Measurements from ENCODE around the gene MYO5A.
"Not testable (repeated sequence)": the region's sequence is repeated elsewhere in the genome, so short reads cannot be mapped to it uniquely, and the experiment has no call there.

The MYO5A gene

DNA sequence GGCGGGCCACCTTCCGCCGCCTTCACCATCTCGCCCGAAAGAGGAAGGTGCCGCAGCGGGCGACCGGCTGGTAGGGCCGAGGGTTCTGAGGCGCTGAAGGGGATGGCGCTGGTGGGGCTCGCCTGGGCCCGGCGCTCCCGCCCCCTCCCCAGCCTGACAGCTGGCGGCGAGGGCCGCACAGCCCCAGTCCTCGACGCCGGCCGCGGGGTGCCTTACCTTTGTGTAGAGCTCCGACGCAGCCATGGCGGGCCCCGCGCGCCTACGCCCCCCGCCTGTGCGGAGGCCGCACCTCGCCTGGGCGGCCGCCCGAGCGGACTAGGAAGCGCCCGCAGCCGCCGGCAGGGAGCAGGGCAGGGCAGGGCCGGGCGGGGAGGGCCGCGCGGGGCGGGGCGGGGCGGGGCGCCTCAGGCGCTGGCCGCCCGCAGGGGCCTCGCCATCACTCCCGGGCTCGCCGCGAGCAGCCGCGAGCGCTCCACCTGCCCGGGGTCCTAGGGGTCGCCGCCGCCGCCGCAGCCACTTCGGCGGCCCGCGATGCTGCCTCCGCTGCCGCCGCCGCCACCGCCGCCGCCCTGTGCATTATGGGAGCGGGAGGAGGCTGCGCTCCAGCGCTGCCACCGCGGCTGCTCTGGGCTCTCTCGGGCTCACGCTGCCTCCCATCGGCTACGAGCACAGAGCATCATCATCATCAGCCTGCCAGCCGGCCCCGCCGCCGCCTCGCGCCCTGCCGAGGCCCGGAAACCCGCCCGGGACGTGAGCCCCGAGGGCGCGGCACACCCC lies at the start of gene MYO5A:
TSS of gene MYO5A (minus strand) at position 317 of the 777 bp plus-strand sequence. CDS start at position 243, 74 bp downstream.
- no peak for DNase-seq (ENCODE audit: low read depth)

DNA sequence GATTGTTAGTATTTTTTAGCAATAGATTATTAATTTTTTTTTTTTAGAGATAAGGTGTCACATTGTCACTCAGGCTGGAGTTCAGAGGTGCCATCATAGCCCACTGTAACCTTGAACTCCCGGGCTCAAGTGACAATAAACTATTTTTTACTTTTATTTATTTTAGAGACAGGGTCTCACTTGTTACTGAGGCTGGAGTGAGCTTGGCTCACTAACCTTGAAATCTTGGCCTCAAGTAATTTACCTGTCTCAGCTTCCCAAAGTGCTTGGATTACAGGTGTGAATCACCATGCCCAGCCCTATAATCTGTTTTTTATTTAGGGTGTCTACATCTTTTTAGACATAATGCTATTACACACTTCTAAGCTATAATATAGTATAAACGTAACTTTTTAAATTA lies 48.0 kb upstream of the MYO5A start:
- DNase-seq (ENCODE audit: low read depth): no peak

DNA sequence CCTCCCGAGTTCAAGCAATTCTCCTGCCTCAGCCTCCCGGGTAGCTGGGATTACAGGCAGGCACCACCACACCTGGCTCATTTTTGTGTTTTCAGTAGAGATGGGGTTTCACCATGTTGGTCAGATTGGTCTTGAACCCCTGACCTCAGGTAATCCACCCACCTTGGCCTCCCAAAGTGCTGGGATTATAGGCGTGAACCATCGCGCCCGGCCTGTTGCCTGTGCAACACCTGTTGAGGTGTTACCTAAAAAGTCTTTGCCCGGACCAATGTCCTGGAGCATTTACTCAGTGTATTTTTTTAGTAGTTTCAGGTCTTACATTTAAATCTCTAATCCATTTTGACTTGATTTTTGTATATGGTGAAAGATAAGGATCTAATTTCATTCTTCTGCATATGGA lies 46.9 kb upstream of the MYO5A start:
- not testable (repeated sequence) for DNase-seq (ENCODE audit: low read depth)

DNA sequence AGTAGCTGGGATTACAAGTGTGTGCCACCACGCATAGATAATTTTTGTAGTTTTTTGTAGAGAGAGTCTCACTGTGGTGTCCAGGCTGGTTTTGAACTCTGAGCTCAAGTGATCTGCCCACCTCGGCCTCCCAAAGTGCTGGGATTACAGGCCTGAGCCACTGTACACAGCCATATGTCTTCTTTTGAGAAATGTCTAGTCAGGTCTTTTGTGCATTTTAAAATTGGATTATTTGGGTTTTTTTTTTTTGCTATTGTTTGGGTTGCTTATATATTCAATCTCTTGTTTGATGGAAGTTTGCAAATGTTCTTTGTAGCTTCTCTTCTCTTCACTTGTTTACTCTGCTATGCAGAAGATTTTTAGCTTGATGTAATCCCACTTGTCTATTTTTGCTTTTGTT lies 46.4 kb upstream of the MYO5A start:
- no peak for DNase-seq (ENCODE audit: low read depth)

DNA sequence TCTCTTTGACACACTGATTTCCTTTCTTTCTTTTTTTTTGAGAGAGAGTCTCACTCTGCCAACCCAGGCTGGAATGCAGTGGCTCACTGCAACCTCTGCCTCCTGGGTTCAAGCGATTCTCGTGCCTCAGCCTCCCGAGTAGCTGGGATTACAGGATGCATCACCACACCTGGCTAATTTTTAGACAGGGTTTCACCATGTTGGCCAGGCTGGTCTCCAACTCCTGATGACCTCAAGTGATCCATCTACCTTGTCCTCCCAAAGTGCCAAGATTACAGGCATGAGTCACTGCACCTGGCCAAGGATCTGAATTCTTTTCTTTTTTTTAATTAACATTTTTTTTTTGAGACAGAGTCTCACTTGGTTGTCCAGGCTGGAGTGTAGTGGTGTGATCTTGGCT lies 45.9 kb upstream of the MYO5A start:
- DNase-seq (ENCODE audit: low read depth): not testable (repeated sequence)

DNA sequence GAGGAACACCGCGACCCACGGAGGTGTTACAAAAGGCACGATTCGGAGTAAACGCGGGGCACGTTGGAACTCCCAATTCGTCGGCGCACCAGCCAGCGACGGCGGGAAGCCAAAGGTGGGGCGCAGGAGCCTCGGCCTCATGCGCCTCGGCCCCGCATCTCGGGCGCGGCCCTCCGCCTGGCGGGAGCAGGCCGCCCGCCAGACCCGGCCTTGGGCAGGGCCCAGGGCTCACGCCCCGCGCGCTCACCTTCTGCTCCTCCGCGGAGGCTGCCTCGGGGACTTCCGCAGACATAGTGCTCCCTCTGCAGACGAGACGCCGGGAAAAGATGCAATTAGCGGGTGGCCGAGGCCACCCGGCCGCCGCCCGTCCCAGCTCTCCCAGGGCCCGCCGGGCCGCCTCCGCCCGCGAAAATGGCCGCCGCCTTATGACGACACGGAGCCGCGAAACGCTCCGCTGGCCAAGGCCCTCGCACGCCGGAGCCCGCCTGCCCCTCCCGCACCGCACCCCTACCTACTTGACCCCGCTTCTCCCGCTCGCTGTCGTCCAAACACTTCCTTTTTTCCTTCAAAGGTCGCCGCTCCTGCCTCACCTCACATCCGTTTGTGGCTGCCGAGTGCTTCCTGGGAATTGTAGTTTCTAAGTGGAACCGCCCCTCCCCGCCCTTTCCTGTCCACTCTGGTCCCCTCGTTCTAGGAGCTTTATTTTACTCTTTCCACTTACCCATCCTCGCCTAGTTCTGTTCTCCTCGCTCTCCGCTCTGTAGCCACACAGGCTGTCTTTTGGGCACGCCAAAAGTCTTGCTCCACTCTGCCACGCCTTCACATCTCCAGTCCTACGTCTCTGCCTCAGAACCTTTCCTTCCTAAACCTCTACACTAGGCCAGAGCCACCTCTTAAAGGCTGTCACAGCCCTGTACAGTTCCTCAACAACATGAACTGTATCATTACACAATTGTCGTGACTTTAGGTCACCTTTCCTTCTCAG lies 40.2 kb upstream of the MYO5A start, which contains the start of gene ARPP19:
TSS of gene ARPP19 (minus strand) at position 430 of the 985 bp plus-strand sequence. CDS start at position 292, 138 bp downstream.
- peak; percentile 53 for DNase-seq (ENCODE audit: low read depth)

DNA sequence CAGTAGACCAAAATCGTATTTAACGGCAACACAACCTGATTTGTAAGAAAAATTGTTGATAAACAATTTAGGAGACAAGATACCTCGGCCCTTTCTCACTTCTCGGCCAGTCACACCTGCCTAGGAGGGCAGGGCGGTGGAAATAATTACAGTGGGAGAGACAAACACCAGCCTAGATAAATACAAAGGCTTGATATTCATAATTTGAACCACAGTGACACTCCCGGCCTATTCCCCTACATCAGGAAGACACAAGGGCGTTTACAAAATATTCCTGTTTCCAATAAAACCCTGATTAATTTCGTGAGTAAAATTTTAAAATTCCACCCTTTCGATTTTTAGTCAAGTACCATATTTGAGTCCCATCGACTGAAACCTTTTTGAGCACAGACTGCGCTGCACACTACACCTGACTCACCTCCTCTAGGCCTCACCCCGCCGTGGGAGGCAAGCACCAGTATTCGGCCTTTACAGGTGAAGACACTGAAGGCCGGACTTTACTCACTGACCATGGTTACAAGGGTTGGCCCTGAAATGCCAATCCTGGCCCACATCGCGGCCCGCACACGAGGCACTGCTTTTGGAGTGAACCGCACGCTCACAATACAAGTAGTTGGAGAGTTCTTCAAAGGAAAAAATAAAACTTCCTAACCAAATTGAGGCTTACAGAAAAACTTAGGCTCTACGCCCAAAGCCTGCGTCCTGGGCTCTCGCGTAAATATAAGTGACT lies 39.4 kb upstream of the MYO5A start:
- no peak for DNase-seq (ENCODE audit: low read depth)

DNA sequence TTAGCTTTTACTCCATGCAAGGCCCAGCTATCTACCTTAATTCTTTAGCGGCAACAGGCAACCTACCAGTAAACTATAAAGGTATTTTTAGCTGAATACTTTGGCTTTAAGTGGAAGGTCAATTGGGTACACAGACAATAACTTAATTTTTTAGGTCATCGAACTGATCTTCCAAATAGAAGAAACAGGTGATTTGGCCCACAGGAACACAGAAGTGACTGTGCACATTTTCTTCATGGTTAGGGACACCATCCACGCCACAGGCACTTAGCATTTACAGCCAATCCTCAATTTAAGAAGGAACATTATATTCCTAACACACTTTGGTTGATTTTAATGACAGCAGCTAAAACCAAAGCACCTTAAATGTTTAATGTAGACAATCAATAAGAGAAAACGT lies 38.2 kb upstream of the MYO5A start:
- no peak for DNase-seq (ENCODE audit: low read depth)

DNA sequence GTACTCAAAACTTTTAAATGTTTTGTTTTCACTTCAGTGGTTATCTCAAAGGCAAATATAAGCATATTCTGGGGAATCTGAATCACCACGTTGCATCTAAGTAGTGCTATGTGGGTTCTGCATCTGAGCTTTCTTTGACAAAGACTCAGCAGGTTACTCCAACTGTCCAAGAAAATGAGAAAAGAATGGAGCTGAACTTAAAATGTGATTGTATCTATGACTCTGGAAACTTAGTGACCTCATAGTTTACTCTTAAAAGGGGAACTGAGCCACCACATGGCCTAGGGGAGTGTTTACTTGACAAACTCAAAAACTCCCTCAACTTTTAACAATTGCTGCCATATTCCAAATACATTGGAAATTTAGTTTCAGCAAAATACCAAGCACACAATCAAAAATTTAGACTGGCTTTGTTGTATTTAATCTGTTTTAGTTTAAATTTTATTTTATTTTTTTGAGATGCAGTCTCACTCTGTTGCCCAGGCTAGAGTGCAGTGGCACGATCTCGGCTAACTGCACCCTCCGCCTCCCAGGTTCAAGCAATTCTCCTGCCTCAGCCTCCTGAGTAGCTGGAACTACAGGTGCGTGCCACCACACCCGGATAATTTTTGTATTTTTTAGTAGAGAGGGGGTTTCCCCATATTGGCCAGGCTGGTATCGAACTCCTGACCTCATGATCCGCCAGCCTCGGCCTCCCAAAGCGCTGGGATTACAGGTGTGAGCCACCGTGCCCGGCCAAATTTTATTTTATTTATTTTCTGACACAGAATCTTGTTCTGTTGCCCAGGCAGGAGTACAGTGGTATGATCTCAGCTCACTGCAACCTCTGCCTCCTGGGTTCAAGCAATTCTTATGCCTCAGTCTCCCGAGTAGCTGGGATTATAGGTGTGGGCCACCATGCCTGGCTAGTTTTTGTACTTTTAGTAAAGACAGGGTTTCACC lies 37.0 kb upstream of the MYO5A start:
- DNase-seq (ENCODE audit: low read depth): not testable (repeated sequence)

DNA sequence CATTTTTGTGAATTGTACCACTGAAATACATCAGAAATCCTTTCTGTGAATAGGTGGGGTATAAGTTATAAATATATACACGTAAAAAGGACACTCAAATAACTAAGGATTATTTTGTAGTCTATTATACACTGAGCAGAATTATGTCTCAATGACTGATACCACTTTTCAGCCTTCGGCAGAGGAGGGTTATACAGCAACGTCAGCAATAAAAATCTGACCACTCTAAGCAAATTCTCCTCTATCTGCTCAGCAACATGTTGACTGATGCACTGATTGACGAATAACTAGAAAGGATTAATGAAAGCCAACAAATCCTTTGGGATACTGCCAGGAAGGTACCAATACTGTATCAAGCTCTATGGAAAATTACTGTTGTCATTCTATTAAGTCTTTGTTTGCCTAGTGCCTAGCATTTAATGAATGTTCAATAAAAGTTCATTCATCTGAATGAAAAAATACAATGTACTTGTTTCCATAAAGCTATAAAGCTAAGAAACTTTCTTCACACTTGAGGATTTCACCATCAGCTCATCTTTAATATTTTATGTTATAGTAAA lies 34.9 kb upstream of the MYO5A start:
- no peak for DNase-seq (ENCODE audit: low read depth)

GRCh38 chr15:52559575-52559974 lies 30.9 kb upstream of the MYO5A start:
- DNase-seq (ENCODE audit: low read depth): no peak

GRCh38 chr15:52559022-52559421 lies 30.3 kb upstream of the MYO5A start:
- DNase-seq (ENCODE audit: low read depth): no peak

DNA sequence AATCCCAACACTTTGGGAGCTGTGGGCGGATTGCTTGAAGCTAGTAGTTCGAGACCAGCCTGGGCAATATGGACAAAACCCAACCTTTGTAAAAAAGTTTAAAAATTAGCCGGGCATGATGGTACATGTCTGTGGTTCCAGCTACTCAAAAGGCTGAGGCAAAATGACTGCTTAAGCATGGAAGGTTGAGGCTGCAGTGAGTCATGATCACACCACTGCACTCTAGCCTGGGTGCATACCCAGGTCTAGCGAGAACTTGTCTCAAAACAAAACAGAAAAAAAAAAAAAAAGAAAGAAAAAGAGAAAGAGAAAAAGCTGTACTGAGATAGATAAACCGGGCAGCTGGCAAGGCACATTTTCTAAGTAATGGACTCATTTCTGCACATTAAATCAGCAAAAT lies 29.5 kb upstream of the MYO5A start:
- peak; percentile 12 for DNase-seq (ENCODE audit: low read depth)

DNA sequence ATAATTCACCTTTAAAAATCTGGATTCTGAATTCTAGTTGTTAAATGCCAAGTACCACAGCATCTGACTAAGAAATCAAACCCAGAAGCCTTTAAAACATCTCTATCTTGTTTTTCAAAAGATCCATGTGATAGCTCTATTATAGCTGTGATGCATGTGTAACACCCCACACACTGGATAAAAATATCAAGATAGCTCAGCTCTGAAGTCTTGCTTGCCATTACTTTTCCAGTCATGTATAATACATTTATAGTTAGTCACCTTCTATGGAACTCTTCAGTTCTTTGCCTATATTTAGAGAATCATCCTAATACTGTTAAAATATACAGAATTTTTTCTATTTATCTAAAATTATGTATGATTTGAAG lies 28.6 kb upstream of the MYO5A start:
- DNase-seq (ENCODE audit: low read depth): no peak

DNA sequence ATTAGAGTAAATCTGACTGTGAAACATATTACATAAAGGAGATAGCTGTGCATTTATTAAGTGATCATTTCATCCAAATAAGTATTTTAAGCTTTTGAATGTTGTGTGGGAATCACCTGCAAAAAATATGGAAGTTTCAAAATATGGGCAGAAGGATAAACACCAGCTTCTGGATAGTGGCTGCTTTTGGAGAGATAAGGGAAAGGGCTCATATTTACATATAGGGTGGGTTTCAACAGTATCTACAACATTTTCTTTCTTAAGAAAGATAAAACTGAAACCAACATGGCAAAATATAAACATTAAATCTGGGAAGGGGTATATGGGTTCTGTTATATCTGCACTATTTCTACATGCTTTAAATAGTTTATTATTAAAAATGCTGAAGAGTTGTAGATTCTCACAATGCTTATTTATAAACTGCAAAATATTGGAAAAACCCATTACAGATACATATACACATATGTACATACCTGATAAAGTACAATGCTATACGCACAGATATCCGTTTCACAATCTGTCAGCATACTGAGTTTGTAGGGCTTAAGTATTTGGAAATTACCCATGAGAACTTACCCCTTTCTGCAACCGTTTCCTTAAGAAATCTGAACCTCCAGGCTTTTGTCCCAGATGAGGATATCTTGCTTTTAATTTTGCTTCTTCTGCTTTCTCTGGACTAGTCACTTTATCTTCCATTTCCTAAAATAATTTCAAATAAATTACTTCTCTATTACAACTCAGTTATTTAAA lies 28.0 kb upstream of the MYO5A start:
- DNase-seq (ENCODE audit: low read depth): no peak

DNA sequence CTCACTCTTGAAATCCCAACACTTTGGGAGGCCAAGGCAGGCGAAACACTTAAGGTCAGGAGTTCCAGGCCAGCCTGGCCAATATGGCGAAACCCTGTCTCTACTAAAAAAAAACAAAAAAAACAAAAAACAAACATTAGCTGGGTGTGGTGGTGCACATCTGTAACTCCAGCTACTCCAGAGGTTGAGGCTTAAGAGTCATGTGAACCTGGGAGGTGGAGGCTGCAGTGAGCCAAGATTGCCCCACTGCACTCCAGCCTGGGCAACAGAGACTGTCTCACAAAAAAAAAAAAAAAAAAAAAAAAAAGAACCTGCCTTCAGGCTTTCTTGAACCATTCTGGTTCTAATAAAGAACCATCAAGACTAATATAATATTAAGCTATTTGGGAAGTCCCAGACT lies 23.6 kb upstream of the MYO5A start:
- DNase-seq (ENCODE audit: low read depth): no peak

DNA sequence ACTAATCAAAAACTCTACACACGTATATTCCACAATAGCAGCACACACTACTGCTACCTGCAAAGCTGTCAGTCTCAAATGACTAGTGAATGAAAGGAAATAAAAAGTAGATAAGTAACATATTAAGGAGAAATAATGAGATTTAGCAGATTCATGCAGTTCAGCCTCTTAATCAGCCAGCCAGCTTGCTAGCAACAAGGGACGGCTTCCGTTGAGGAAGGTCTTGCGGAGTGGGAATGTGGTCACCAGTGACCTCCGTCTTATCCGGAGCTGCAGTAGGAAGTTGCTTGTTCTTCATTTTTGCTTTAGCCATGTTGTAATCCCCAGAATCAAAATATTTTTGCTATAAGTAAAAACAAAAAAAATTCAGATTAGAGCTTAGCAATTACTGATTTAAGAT lies 23.1 kb upstream of the MYO5A start:
- DNase-seq (ENCODE audit: low read depth): no peak

DNA sequence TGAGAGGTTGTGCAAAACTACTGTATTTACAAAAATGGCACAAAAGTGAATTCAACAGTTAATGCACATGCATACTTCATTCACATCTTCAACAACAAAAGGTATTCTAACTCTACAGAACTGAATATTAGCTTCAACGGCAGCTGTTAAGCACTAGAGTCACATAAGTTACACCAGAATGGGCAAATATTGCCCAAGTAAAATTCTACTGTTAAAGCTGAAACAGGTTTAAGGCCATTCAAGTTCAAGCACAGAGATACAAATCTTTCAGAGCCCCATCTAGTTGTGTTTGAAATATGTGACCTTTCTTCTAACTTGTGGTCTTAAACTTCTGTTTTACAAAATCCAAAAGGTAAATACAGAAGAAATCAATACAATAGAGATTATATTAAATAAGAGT lies 22.5 kb upstream of the MYO5A start:
- DNase-seq (ENCODE audit: low read depth): not testable (repeated sequence)

DNA sequence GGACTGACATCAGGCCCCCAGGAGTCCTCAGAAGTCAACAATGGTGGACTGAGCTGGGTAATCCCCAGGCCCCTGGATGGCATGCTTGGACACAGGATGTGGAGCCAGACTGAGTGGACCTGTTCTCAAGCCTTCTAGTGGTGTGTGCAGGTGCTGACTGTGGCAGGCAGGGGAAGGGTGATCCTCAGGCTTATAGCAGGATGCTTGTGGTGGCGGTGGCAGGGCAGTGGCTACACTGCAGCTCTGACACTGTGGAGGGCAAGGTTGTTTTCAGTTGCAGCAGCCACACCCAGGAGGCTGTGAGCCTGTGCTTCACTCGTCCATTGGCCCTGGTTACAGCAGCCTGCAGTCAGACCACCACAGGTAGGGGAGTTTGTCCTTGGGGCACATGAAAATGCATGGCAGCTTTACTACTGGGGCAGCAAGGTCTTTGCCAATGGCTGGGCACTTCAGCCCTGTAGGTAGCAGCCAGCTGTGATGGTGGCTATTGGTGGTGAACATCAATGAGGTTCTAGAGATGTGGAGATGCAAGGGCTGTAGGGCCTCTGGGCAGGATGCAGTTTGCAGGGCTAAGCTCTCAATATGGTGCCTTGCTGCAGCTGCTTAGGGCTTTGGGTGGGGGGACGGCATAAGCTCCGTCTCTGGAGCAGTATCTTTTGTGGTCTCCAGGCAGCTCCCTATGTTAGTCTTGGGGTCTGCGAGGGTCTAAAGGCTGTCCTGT lies 17.5 kb upstream of the MYO5A start:
- DNase-seq (ENCODE audit: low read depth): no peak
